ENCODE results near the gene TBCCD1.
"Not testable (repeated sequence)": the region's sequence is repeated elsewhere in the genome, so short reads cannot be mapped to it uniquely, and the experiment has no call there.

Gene TBCCD1

GRCh38 chr3:186569779-186570095 lies 2.6 kb upstream of the TBCCD1 start:
- no peak for TF ChIP-seq CTCF (IDR thresholded peaks at IDR 0.05; ENCODE audit: low read depth, low read length)
- no peak for DNase-seq (ENCODE audit: extremely low read depth, low read depth)

- DNase-seq (ENCODE audit: extremely low read depth, low read depth) = not testable (repeated sequence)
Observed at GRCh38 chr3:186569361-186569760, 2.2 kb upstream of the TBCCD1 start.

- DNase-seq (ENCODE audit: extremely low read depth, low read depth) = no peak
- no peak for TF ChIP-seq CTCF (IDR thresholded peaks at IDR 0.05; ENCODE audit: low read depth, low read length)
Observed at GRCh38 chr3:186566772-186567071, 417 bp downstream of the TBCCD1 start.

GRCh38 chr3:186564586-186564985 lies 2.6 kb downstream of the TBCCD1 start:
- no peak for TF ChIP-seq CTCF (IDR thresholded peaks at IDR 0.05; ENCODE audit: low read depth, low read length)
- DNase-seq (ENCODE audit: extremely low read depth, low read depth) = no peak

- no peak for DNase-seq (ENCODE audit: extremely low read depth, low read depth)
- no peak for TF ChIP-seq CTCF (IDR thresholded peaks at IDR 0.05; ENCODE audit: low read depth, low read length)
Observed at GRCh38 chr3:186552408-186553031, 14.6 kb downstream of the TBCCD1 start.

GRCh38 chr3:186551387-186551786 lies 15.8 kb downstream of the TBCCD1 start:
- DNase-seq (ENCODE audit: extremely low read depth, low read depth) = no peak
- TF ChIP-seq CTCF (IDR thresholded peaks at IDR 0.05; ENCODE audit: low read depth, low read length) = no peak

GRCh38 chr3:186549497-186549896 lies 17.6 kb downstream of the TBCCD1 start:
- no peak for TF ChIP-seq CTCF (IDR thresholded peaks at IDR 0.05; ENCODE audit: low read depth, low read length)
- DNase-seq (ENCODE audit: extremely low read depth, low read depth) = no peak

- DNase-seq (ENCODE audit: extremely low read depth, low read depth) = no peak
- no peak for TF ChIP-seq CTCF (IDR thresholded peaks at IDR 0.05; ENCODE audit: low read depth, low read length)
Observed at GRCh38 chr3:186544281-186544680, 22.9 kb downstream of the TBCCD1 start, which contains the start of gene CRYGS. Gene CRYGS (minus strand): TSS chr3:186544380. CDS start chr3:186544326, 54 bp downstream.

Data from AG09319 (cell line).